HG03439 (cell line): ENCODE results near the gene PRKCD.

Experiments
- ATAC-seq: cut with Tn5 transposase; IDR thresholded peaks from one replicate; pipeline ENCODE4 v1.9.1; 2021; ENCODE audit warnings: mild to moderate bottlenecking, moderate library complexity; ENCODE audit not compliant: unreplicated experiment

Gene PRKCD

GRCh38 chr3:53213276-53213675 lies 52.3 kb downstream of the PRKCD start:
- no peak for ATAC-seq

- no peak for ATAC-seq
Measured at GRCh38 chr3:53215816-53216215, 54.8 kb downstream of the PRKCD start.

GRCh38 chr3:53216723-53217122 lies 55.7 kb downstream of the PRKCD start:
- no peak for ATAC-seq

GRCh38 chr3:53217175-53217574 lies 56.2 kb downstream of the PRKCD start:
- no peak for ATAC-seq

GRCh38 chr3:53218131-53218530 lies 57.1 kb downstream of the PRKCD start:
- no peak for ATAC-seq

GRCh38 chr3:53219895-53220483 lies 59.0 kb downstream of the PRKCD start:
- ATAC-seq: peak; percentile 61

- ATAC-seq: no peak
Measured at GRCh38 chr3:53221345-53221744, 60.3 kb downstream of the PRKCD start.

GRCh38 chr3:53221827-53222182 lies 60.8 kb downstream of the PRKCD start:
- ATAC-seq: no peak

GRCh38 chr3:53222183-53222901 lies 61.3 kb downstream of the PRKCD start:
- ATAC-seq: no peak

- no peak for ATAC-seq
Measured at GRCh38 chr3:53223025-53223424, 62.0 kb downstream of the PRKCD start.

- ATAC-seq: no peak
Measured at GRCh38 chr3:53223541-53223966, 62.5 kb downstream of the PRKCD start.

GRCh38 chr3:53224026-53224425 lies 63.0 kb downstream of the PRKCD start:
- ATAC-seq: no peak

- no peak for ATAC-seq
Measured at GRCh38 chr3:53224536-53224935, 63.5 kb downstream of the PRKCD start.

GRCh38 chr3:53225181-53225580 lies 64.2 kb downstream of the PRKCD start:
- ATAC-seq: no peak

GRCh38 chr3:53225651-53226050 lies 64.6 kb downstream of the PRKCD start:
- ATAC-seq: no peak

GRCh38 chr3:53226142-53226840 lies 65.3 kb downstream of the PRKCD start:
- ATAC-seq: no peak

GRCh38 chr3:53226841-53227407 lies 65.9 kb downstream of the PRKCD start:
- ATAC-seq: no peak

GRCh38 chr3:53227993-53228885 lies 67.2 kb downstream of the PRKCD start:
- ATAC-seq: no peak

- no peak for ATAC-seq
Measured at GRCh38 chr3:53229171-53229570, 68.2 kb downstream of the PRKCD start.

- no peak for ATAC-seq
Measured at GRCh38 chr3:53229606-53230005, 68.6 kb downstream of the PRKCD start.
